Heart right ventricle (tissue), 16 donors: ENCODE results near the gene SGTA. TPM values are rescaled to one million over a fixed set of nuclear protein-coding genes. Genes with fewer than 3 reads are reported as not detected.

Experiments
- ATAC-seq, 8 donors: fragments of 200-7000 bp; cut with Tn5 transposase; one replicate each; pipeline ENCODE4 v1.9.1; 2020; ENCODE audit warnings: mild to moderate bottlenecking in 8 of 8, moderate library complexity in 8 of 8, moderate number of reproducible peaks in 1 of 8
- DNase-seq, 2 donors: peaks; one replicate each; pipeline ENCODE4 v3.0.0-alpha.2; 2020
- H3K27ac ChIP-seq, 10 donors: fragments of 200-600 bp; sonication (generic) in 2 of 10; one replicate each; pipeline versions ENCODE4 v1.5.0 to v1.8.0; 2020 to 2022; ENCODE audit warnings: mild to moderate bottlenecking in 3 of 10
- H3K27me3 ChIP-seq, 7 donors: fragments of 200-600 bp; one replicate each; pipeline ENCODE4 v1.8.0; 2021 to 2022; ENCODE audit warnings: mild to moderate bottlenecking in 2 of 7
- H3K36me3 ChIP-seq, 9 donors: fragments of 200-600 bp; sonication (generic) in 1 of 9; one replicate each; pipeline versions ENCODE4 v1.5.0 to v1.8.0; 2020 to 2022; ENCODE audit warnings: mild to moderate bottlenecking in 2 of 9
- H3K4me1 ChIP-seq, 9 donors: fragments of 200-600 bp; sonication (generic) in 1 of 9; one replicate each; pipeline versions ENCODE4 v1.5.0 to v1.8.0; 2020 to 2022; ENCODE audit warnings: mild to moderate bottlenecking in 4 of 9
- H3K4me3 ChIP-seq, 10 donors: fragments of 200-600 bp; sonication (generic) in 2 of 10; one replicate each; pipeline versions ENCODE4 v1.5.0 to v1.8.0; 2020 to 2022; ENCODE audit warnings: mild to moderate bottlenecking in 7 of 10, moderate library complexity in 2 of 10
- H3K9me3 ChIP-seq, 11 donors: fragments of 200-600 bp in 10 of 11; sonication (generic) in 2 of 11; one replicate each; pipeline versions ENCODE4 v1.5.0 to v1.8.0; 2013 to 2022; ENCODE audit warnings: mild to moderate bottlenecking in 2 of 11, control low read depth in 1 of 11, moderate library complexity in 1 of 11
- CTCF ChIP-seq, 9 donors: fragments of 200-600 bp; sonication (generic) in 2 of 9; IDR thresholded peaks; one replicate each; pipeline versions ENCODE4 v1.5.0 to v1.8.0; 2021 to 2022; ENCODE audit warnings: antibody characterized with exemption in 9 of 9, mild to moderate bottlenecking in 5 of 9, moderate library complexity in 1 of 9
- WGBS, 2 donors: extraction: QIAGEN DNeasy Blood & Tissue Kit; methylation state at CpG; one replicate each; pipeline ENCODE4 v1.1.7; 2013; ENCODE audit warnings: inconsistent platforms in 1 of 2; 5-methylcytosine and 5-hydroxymethylcytosine counted together
- intact Hi-C, 10 donors: fragments of 100-400 bp; cut with DNase I; formaldehyde crosslinking; loops; one replicate each; pipeline versions ENCODE4 v1.11.1 to v1.14.2; 2022
- polyA plus RNA-seq, 2 donors: library from polyadenylated mRNA; stranded (reverse); fragments of 200-250 nt; gene quantifications; one replicate each; pipeline ENCODE4 v1.2.3, GENCODE V29; 2013
- total RNA-seq, 10 donors: library from RNA; stranded (reverse); fragmentation: NEBNext Ultra II Directional in 3 of 10; extraction: Animal tissue kit (Norgen Biotek cat#: 25700) in 3 of 10; gene quantifications; one replicate each; pipeline versions ENCODE4 v1.2.1 to v1.2.4, GENCODE V29; 2021 to 2023
- donor health status: Arrhythmogenic right ventricular cardiomyopathy.
- donor health status: ischemic (EF 13 %, LVEDD 7.1; RV severe dilation, severe dysfunction).
- donor health status: healthy with polysubstance abuse.
- donor health status: DM: no; HTN: yes; CAD: no.
- donor health status: DM: no; HTN: no; CAD: no.
- donor health status: ischemic (EF 25% LVEDD 6.9; RV normal size, moderate dysfunction).
- donor health status: ischemic (EF 25% LVEDD 5.7; RV mildly dilated, moderate dysfunction).
- donor health status: healthy.
- donor health status: DM: yes; HTN: yes; CAD: no.
- donor health status: Ischemic cardiomyopathy.
- donor health status: ischemic (EF 35%, LVEDD 5.7; RV mildly dilated, moderate dysfunction).
- donor health status: nonischemic (EF 11% LVEDD 7.7; RV severe dilation, severe dysfunction).
- donor health status: DM: yes; HTN: yes; CAD: no.
- donor health status: PGD.
- donor health status: ischemic (EF 29% LVEDD 5.4; RV normal size, mild dysfunction).
- donor health status: nonischemic (EF 23%, LVEDD 6.1; RV moderate dilation, normal function).

SGTA gene
- total and polyA plus RNA-seq, 12 donors = 52.6 to 102 (median 66.2) TPM

- Histone ChIP-seq H3K4me3 (no peak overlapping the region), H3K27ac (no peak overlapping the region), H3K27me3 (no peaks in the 10 kb centered on the region), H3K36me3 (peaks cover 0 to 75% (median 58%) of the 10 kb centered on the region in 9 donors), H3K9me3 (no peaks in the 10 kb centered on the region), H3K4me1 (no peaks in the 10 kb centered on the region)
- WGBS, 2 donors = 92 to 96% methylated on average over 16 of the region's 16 CpGs
- TF ChIP-seq CTCF (IDR thresholded peaks at IDR 0.05) = no peak
- DNase-seq (no peak), ATAC-seq (no peak)
- intact Hi-C loops = loop anchor here in 1 of 10 donors (10.0 kb wide), 1 partner anchor 291 kb away; no protein-coding TSS in a partner anchor
These were observed 27.7 kb downstream of the SGTA start for GRCh38 chr19:2755448-2755705.

- H3K27me3 ChIP-seq = no peaks in the 10 kb centered on the region
- H3K36me3 ChIP-seq = peaks cover 0 to 69% (median 53%) of the 10 kb centered on the region in 9 donors
- no peak overlapping the region for H3K27ac ChIP-seq
- ATAC-seq (peak in 2 of 8 donors; percentile 15 to 18), DNase-seq (no peak)
- no peaks in the 10 kb centered on the region for H3K4me1 ChIP-seq
- no peaks in the 10 kb centered on the region for H3K9me3 ChIP-seq
- WGBS, 2 donors = 92 to 95% methylated on average over 42 to 43 of the region's 43 CpGs
- TF ChIP-seq CTCF (IDR thresholded peaks at IDR 0.05) = no peak
- H3K4me3 ChIP-seq = no peak overlapping the region
- intact Hi-C loops = loop anchor here in 3 of 10 donors (5.0 to 10.0 kb wide), 4 partner anchors 93 to 290 kb away; no protein-coding TSS in a partner anchor
These were observed 28.2 kb downstream of the SGTA start for GRCh38 chr19:2754659-2755447.

GRCh38 chr19:2751438-2751830 lies 31.6 kb downstream of the SGTA start:
- Histone ChIP-seq H3K27me3 (no peaks in the 10 kb centered on the region), H3K4me1 (peaks cover 0 to 8% (median 4%) of the 10 kb centered on the region in 9 donors), H3K4me3 (no peak overlapping the region), H3K36me3 (peaks cover 0 to 36% (median 27%) of the 10 kb centered on the region in 9 donors), H3K9me3 (no peaks in the 10 kb centered on the region), H3K27ac (no peak overlapping the region)
- ATAC-seq (no peak), DNase-seq (no peak)
- TF ChIP-seq CTCF (IDR thresholded peaks at IDR 0.05) = no peak
- WGBS, 2 donors = 88% methylated on average over 21 of the region's 21 CpGs
- intact Hi-C loops = loop anchor here in 4 of 10 donors (2.0 to 10.0 kb wide), 6 partner anchors 89 to 287 kb away; no protein-coding TSS in a partner anchor

GRCh38 chr19:2750808-2751437 lies 32.1 kb downstream of the SGTA start:
- peaks cover 0 to 8% (median 4%) of the 10 kb centered on the region in 9 donors for H3K4me1 ChIP-seq
- intact Hi-C loops = loop anchor here in 4 of 10 donors (2.0 to 10.0 kb wide), 6 partner anchors 89 to 286 kb away; no protein-coding TSS in a partner anchor
- H3K36me3 ChIP-seq = peaks cover 0 to 31% (median 22%) of the 10 kb centered on the region in 9 donors
- 76 to 79% methylated on average over 17 of the region's 17 CpGs for WGBS, 2 donors
- TF ChIP-seq CTCF (IDR thresholded peaks at IDR 0.05) = no peak
- H3K9me3 ChIP-seq = no peaks in the 10 kb centered on the region
- ATAC-seq (no peak), DNase-seq (no peak)
- H3K4me3 ChIP-seq = no peak overlapping the region
- H3K27me3 ChIP-seq = no peaks in the 10 kb centered on the region
- no peak overlapping the region for H3K27ac ChIP-seq
